ENCODE measurements around the gene DDT. TPM values are rescaled to one million over a fixed set of nuclear protein-coding genes. Genes with fewer than 3 reads are reported as not detected.
A peak's percentile ranks its signal among the peaks of the same experiment; 100 is the strongest.
"Not testable (repeated sequence)": the region's sequence is repeated elsewhere in the genome, so short reads cannot be mapped to it uniquely, and the experiment has no call there.

The DDT gene
- total and polyA plus RNA-seq, 4 donors = 352 to 1,291 (median 801) TPM

DNA sequence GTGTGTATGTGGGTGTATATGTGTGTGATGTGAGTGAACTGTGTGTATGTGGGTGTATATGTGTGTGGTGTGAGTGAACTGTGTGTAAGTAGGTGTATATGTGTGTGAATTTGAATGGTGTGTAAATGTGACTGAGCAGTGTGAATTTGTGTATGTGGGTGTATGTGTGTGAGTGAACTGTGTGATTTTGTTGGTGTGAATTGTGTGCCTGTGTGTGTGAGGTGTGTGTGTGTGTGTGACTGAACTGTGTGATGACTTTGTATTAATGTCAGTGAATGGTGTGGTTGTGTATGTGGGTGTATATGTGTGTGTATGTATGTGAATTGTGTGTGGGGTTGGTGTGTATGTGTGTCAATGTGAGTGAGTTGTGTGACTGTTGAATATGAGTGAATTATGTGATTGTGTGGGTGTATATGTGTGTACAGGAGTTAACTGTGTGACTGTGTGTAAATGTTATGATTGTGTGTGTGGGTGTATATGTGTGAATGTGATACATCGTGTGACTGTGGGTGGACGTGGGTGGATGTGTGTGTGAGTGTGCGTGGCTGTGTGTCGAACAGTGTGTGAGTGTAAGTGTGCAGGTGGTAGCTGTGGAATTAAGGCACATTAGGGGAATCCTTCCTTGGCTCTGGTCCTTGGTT lies 12.4 kb upstream of the DDT start:
- H3K27ac ChIP-seq (ENCODE audit: low read depth in 1 of 2, low read length in 2 of 2); H3K27me3 ChIP-seq (ENCODE audit: control insufficient read depth in 4 of 4, insufficient read depth in 4 of 4, low read length in 3 of 4); H3K9me3 ChIP-seq (ENCODE audit: control insufficient read depth in 4 of 4, low read length in 3 of 4); H3K36me3 ChIP-seq (ENCODE audit: control insufficient read depth in 4 of 4, insufficient read depth in 3 of 4, low read depth in 1 of 4, low read length in 3 of 4); H3K4me3 ChIP-seq (ENCODE audit: low read depth in 1 of 3, low read length in 3 of 3); H3K9ac ChIP-seq (ENCODE audit: low read depth in 1 of 2, low read length in 2 of 2); H3K4me1 ChIP-seq (ENCODE audit: control insufficient read depth in 4 of 4, insufficient read depth in 4 of 4, low read length in 3 of 4): not testable (repeated sequence)
- peak; percentile 16 for DNase-seq (ENCODE audit: low spot score)
- 86% methylated on average over 4 of the region's 4 CpGs for WGBS

- H3K36me3 ChIP-seq (ENCODE audit: control insufficient read depth in 4 of 4, insufficient read depth in 3 of 4, low read depth in 1 of 4, low read length in 3 of 4); H3K27ac ChIP-seq (ENCODE audit: low read depth in 1 of 2, low read length in 2 of 2); H3K4me1 ChIP-seq (ENCODE audit: control insufficient read depth in 4 of 4, insufficient read depth in 4 of 4, low read length in 3 of 4); H3K27me3 ChIP-seq (ENCODE audit: control insufficient read depth in 4 of 4, insufficient read depth in 4 of 4, low read length in 3 of 4); H3K9me3 ChIP-seq (ENCODE audit: control insufficient read depth in 4 of 4, low read length in 3 of 4); H3K4me3 ChIP-seq (ENCODE audit: low read depth in 1 of 3, low read length in 3 of 3); H3K9ac ChIP-seq (ENCODE audit: low read depth in 1 of 2, low read length in 2 of 2): not testable (repeated sequence)
- DNase-seq (ENCODE audit: low spot score) = peak; percentile 13
- WGBS = 79% methylated on average over 8 of the region's 8 CpGs
These were observed 11.8 kb upstream of the DDT start for GRCh38 chr22:23986089-23986488.

GRCh38 chr22:23984430-23984829 lies 10.2 kb upstream of the DDT start:
- Histone ChIP-seq H3K27ac (ENCODE audit: low read depth in 1 of 2, low read length in 2 of 2) (no peak overlapping the region), H3K27me3 (ENCODE audit: control insufficient read depth in 4 of 4, insufficient read depth in 4 of 4, low read length in 3 of 4) (no peaks in the 10 kb centered on the region), H3K36me3 (ENCODE audit: control insufficient read depth in 4 of 4, insufficient read depth in 3 of 4, low read depth in 1 of 4, low read length in 3 of 4) (no peaks in the 10 kb centered on the region), H3K9ac (ENCODE audit: low read depth in 1 of 2, low read length in 2 of 2) (no peak overlapping the region), H3K4me3 (ENCODE audit: low read depth in 1 of 3, low read length in 3 of 3) (no peak overlapping the region), H3K9me3 (ENCODE audit: control insufficient read depth in 4 of 4, low read length in 3 of 4) (no peaks in the 10 kb centered on the region), H3K4me1 (ENCODE audit: control insufficient read depth in 4 of 4, insufficient read depth in 4 of 4, low read length in 3 of 4) (no peaks in the 10 kb centered on the region)
- DNase-seq (ENCODE audit: low spot score) = peak; percentile 36
- WGBS = 49% methylated on average over 6 of the region's 6 CpGs
- TF ChIP-seq RAD21 (IDR thresholded peaks at IDR 0.05) (peak; percentile 72 to 83), GABPA (IDR thresholded peaks at IDR 0.05 in 1 of 2, conservative IDR thresholded peaks at IDR 0.05 in 1 of 2) (no peak), TAF1 (conservative IDR thresholded peaks at IDR 0.05) (no peak), YY1 (IDR thresholded peaks at IDR 0.05) (no peak), JUND (IDR thresholded peaks at IDR 0.05) (no peak), NR2F2 (IDR thresholded peaks at IDR 0.05) (no peak)
- TF ChIP-seq, protein P1, sequence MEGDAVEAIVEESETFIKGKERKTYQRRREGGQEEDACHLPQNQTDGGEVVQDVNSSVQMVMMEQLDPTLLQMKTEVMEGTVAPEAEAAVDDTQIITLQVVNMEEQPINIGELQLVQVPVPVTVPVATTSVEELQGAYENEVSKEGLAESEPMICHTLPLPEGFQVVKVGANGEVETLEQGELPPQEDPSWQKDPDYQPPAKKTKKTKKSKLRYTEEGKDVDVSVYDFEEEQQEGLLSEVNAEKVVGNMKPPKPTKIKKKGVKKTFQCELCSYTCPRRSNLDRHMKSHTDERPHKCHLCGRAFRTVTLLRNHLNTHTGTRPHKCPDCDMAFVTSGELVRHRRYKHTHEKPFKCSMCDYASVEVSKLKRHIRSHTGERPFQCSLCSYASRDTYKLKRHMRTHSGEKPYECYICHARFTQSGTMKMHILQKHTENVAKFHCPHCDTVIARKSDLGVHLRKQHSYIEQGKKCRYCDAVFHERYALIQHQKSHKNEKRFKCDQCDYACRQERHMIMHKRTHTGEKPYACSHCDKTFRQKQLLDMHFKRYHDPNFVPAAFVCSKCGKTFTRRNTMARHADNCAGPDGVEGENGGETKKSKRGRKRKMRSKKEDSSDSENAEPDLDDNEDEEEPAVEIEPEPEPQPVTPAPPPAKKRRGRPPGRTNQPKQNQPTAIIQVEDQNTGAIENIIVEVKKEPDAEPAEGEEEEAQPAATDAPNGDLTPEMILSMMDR (IDR thresholded peaks at IDR 0.05; ENCODE audit: low read depth, low read length, missing input control) = peak; percentile 73

GRCh38 chr22:23980567-23980966 lies 6.3 kb upstream of the DDT start:
- not testable (repeated sequence) for H3K27me3 ChIP-seq (ENCODE audit: control insufficient read depth in 4 of 4, insufficient read depth in 4 of 4, low read length in 3 of 4); H3K9me3 ChIP-seq (ENCODE audit: control insufficient read depth in 4 of 4, low read length in 3 of 4); H3K36me3 ChIP-seq (ENCODE audit: control insufficient read depth in 4 of 4, insufficient read depth in 3 of 4, low read depth in 1 of 4, low read length in 3 of 4); DNase-seq (ENCODE audit: low spot score); H3K4me1 ChIP-seq (ENCODE audit: control insufficient read depth in 4 of 4, insufficient read depth in 4 of 4, low read length in 3 of 4); H3K9ac ChIP-seq (ENCODE audit: low read depth in 1 of 2, low read length in 2 of 2); H3K4me3 ChIP-seq (ENCODE audit: low read depth in 1 of 3, low read length in 3 of 3); H3K27ac ChIP-seq (ENCODE audit: low read depth in 1 of 2, low read length in 2 of 2)
- 57% methylated on average over 5 of the region's 7 CpGs for WGBS

- H3K9ac ChIP-seq (ENCODE audit: low read depth in 1 of 2, low read length in 2 of 2); H3K27ac ChIP-seq (ENCODE audit: low read depth in 1 of 2, low read length in 2 of 2); H3K9me3 ChIP-seq (ENCODE audit: control insufficient read depth in 4 of 4, low read length in 3 of 4); DNase-seq (ENCODE audit: low spot score); H3K4me3 ChIP-seq (ENCODE audit: low read depth in 1 of 3, low read length in 3 of 3); H3K36me3 ChIP-seq (ENCODE audit: control insufficient read depth in 4 of 4, insufficient read depth in 3 of 4, low read depth in 1 of 4, low read length in 3 of 4); H3K27me3 ChIP-seq (ENCODE audit: control insufficient read depth in 4 of 4, insufficient read depth in 4 of 4, low read length in 3 of 4); H3K4me1 ChIP-seq (ENCODE audit: control insufficient read depth in 4 of 4, insufficient read depth in 4 of 4, low read length in 3 of 4): not testable (repeated sequence)
- WGBS = no CpG with 5 or more reads among the region's 41 CpGs
These were observed 5.5 kb upstream of the DDT start, which contains the start of gene GSTT2 for GRCh38 chr22:23979557-23980240. Gene GSTT2 (plus strand): TSS chr22:23980134.

DNA sequence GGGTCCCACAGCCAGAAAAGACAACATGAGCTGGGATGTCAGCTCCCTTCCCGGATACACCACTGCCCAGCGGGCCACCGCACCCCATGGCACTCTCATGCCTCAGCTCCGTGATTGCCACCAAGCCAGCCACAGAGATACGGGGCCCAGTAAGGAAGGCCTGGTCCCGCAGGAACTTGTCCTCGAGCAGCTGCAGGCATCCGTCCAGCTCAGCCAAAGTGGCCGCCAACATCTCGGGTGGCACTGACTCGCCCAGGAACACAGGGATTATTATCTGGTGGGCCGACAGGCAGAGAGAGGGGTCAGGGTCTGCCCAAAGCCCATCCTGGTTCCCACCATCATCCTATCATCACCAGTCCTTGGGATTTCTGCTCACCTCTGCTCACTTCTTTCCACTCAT lies 3.1 kb upstream of the DDT start:
- H3K36me3 ChIP-seq (ENCODE audit: control insufficient read depth in 4 of 4, insufficient read depth in 3 of 4, low read depth in 1 of 4, low read length in 3 of 4); H3K27me3 ChIP-seq (ENCODE audit: control insufficient read depth in 4 of 4, insufficient read depth in 4 of 4, low read length in 3 of 4); H3K4me3 ChIP-seq (ENCODE audit: low read depth in 1 of 3, low read length in 3 of 3); H3K9ac ChIP-seq (ENCODE audit: low read depth in 1 of 2, low read length in 2 of 2); H3K27ac ChIP-seq (ENCODE audit: low read depth in 1 of 2, low read length in 2 of 2); DNase-seq (ENCODE audit: low spot score); H3K4me1 ChIP-seq (ENCODE audit: control insufficient read depth in 4 of 4, insufficient read depth in 4 of 4, low read length in 3 of 4); H3K9me3 ChIP-seq (ENCODE audit: control insufficient read depth in 4 of 4, low read length in 3 of 4): not testable (repeated sequence)
- 89% methylated on average over 7 of the region's 12 CpGs for WGBS

DNA sequence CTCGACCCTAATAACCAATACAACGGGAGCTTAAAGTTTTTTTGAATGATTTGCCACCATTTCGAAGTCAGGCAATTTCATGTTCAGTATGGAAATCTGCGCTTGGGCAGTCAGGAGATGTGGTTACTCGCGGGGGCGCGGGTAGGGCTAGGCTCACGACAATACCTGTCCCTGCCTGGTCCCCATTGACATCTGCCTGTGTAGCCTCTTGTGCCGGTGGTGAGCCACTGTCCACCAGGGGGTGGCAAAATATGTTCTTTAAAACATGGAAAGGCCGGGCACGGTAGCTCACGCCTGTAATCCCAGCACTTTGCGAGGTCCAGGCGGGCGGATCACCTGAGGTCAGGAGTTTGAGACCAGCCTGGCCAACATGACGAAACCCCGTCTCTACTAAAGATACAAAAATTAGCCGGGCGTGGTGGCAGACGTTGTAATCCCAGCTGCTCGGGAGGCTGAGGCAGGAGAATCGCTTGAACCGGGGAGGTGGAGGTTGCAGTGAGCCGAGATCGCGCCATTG lies 653 bp upstream of the DDT start:
- Histone ChIP-seq H3K36me3 (ENCODE audit: control insufficient read depth in 4 of 4, insufficient read depth in 3 of 4, low read depth in 1 of 4, low read length in 3 of 4) (peaks cover 8 to 16% (median 13%) of the 10 kb centered on the region in 4 donors), H3K4me1 (ENCODE audit: control insufficient read depth in 4 of 4, insufficient read depth in 4 of 4, low read length in 3 of 4) (peaks cover 0 to 15% (median 3%) of the 10 kb centered on the region in 4 donors)
- not testable (repeated sequence) for DNase-seq (ENCODE audit: low spot score); H3K27ac ChIP-seq (ENCODE audit: low read depth in 1 of 2, low read length in 2 of 2); H3K9ac ChIP-seq (ENCODE audit: low read depth in 1 of 2, low read length in 2 of 2); H3K4me3 ChIP-seq (ENCODE audit: low read depth in 1 of 3, low read length in 3 of 3); H3K9me3 ChIP-seq (ENCODE audit: control insufficient read depth in 4 of 4, low read length in 3 of 4); H3K27me3 ChIP-seq (ENCODE audit: control insufficient read depth in 4 of 4, insufficient read depth in 4 of 4, low read length in 3 of 4)
- WGBS = 7% methylated on average over 8 of the region's 27 CpGs

Measured in liver (tissue), 9 donors.